Natural killer cell (primary cell): ENCODE results near the gene LACRT. TPM values are rescaled to one million over a fixed set of nuclear protein-coding genes. Genes with fewer than 3 reads are reported as not detected.

Experiments
- ATAC-seq, 3 donors: fragments of 150-1000 bp in 2 of 3; fragments of 200-7000 bp in 1 of 3; cut with Tn5 transposase; 1 replicate in 1 of 3; 2 replicates in 2 of 3; pipeline ENCODE4 v1.10.0; 2021; ENCODE audit warnings: mild to moderate bottlenecking in 2 of 3, moderate library complexity in 2 of 3
- DNase-seq, 2 donors: peaks; one replicate each; pipeline versions ENCODE4 v3.0.0 to v3.0.0-alpha.2; 2013 to 2021; ENCODE audit warnings: mixed read lengths in 1 of 2
- H3K27ac ChIP-seq: one replicate; pipeline ENCODE4 v1.5.1; 2013; ENCODE audit warnings: mild to moderate bottlenecking, low read length
- H3K27me3 ChIP-seq: one replicate; pipeline ENCODE4 v1.6.1; 2013; ENCODE audit warnings: low read length; ENCODE audit not compliant: control insufficient read depth, insufficient read depth
- H3K36me3 ChIP-seq: one replicate; pipeline ENCODE4 v1.6.1; 2013; ENCODE audit warnings: low read length; ENCODE audit not compliant: control insufficient read depth, insufficient read depth
- H3K4me1 ChIP-seq: one replicate; pipeline ENCODE4 v1.6.1; 2013; ENCODE audit warnings: low read length; ENCODE audit not compliant: control insufficient read depth, insufficient read depth
- H3K4me3 ChIP-seq: one replicate; pipeline ENCODE4 v1.5.1; 2013; ENCODE audit warnings: low read length
- H3K9me3 ChIP-seq: one replicate; pipeline ENCODE4 v1.6.1; 2013; ENCODE audit warnings: low read length; ENCODE audit not compliant: control insufficient read depth, insufficient read depth
- H3K27ac Mint-ChIP-seq, 2 donors: one replicate each; pipeline ENCODE4 v1.8.0; 2022; ENCODE audit warnings: mild to moderate bottlenecking in 2 of 2, mixed read lengths in 2 of 2, moderate library complexity in 1 of 2
- H3K27me3 Mint-ChIP-seq, 2 donors: one replicate each; pipeline ENCODE4 v1.8.0; 2022; ENCODE audit warnings: low read depth in 2 of 2, mixed read lengths in 2 of 2
- H3K36me3 Mint-ChIP-seq: one replicate; pipeline ENCODE4 v1.8.0; 2022; ENCODE audit warnings: mixed read lengths
- H3K4me1 Mint-ChIP-seq, 2 donors: one replicate each; pipeline ENCODE4 v1.8.0; 2022; ENCODE audit warnings: mixed read lengths in 2 of 2
- H3K4me3 Mint-ChIP-seq: one replicate; pipeline ENCODE4 v1.8.0; 2022; ENCODE audit warnings: mild to moderate bottlenecking, moderate library complexity, mixed read lengths
- H3K9me3 Mint-ChIP-seq, 2 donors: one replicate each; pipeline ENCODE4 v1.8.0; 2022; ENCODE audit warnings: mixed read lengths in 2 of 2
- CTCF ChIP-seq: fragments of 200-600 bp; IDR thresholded peaks from one replicate; pipeline ENCODE4 v1.8.0; 2022; ENCODE audit warnings: antibody characterized with exemption
- WGBS: methylation state at CpG from one replicate; pipeline ENCODE4 v1.1.7; 2013; ENCODE audit warnings: missing lambda C conversion rate; ENCODE audit not compliant: insufficient coverage; 5-methylcytosine and 5-hydroxymethylcytosine counted together
- intact Hi-C: fragments of 100-400 bp; cut with micrococcal nuclease; formaldehyde crosslinking; loops from one replicate; pipeline ENCODE4 v1.14.2; 2022
- total RNA-seq, 4 donors: library from RNA; stranded (reverse); fragments of 120-200 nt in 1 of 4; gene quantifications; one replicate each; pipeline versions ENCODE4 v1.2.3 to v1.2.4, GENCODE V29; 2013 to 2022

The LACRT gene
- total RNA-seq, 3 donors from 2014 or later (not counting 1 experiment from before 2014, with no cell fraction given), result not detected

- Mint-ChIP-seq H3K36me3 (no peaks in the 10 kb centered on the region), H3K27me3 (peaks cover 10 to 27% of the 10 kb centered on the region in 2 donors), H3K4me3 (no peak overlapping the region), H3K27ac (no peak overlapping the region), H3K4me1 (no peaks in the 10 kb centered on the region), H3K9me3 (no peaks in the 10 kb centered on the region)
- WGBS, result 73% methylated on average over 9 of the region's 9 CpGs
- no peaks in the 10 kb centered on the region for H3K36me3 ChIP-seq
- no peaks in the 10 kb centered on the region for H3K4me1 ChIP-seq
- no peak overlapping the region for H3K27ac ChIP-seq
- no peaks in the 10 kb centered on the region for H3K27me3 ChIP-seq
- intact Hi-C loops, result no loop called here
- TF ChIP-seq CTCF, result no peak
- H3K9me3 ChIP-seq, result no peaks in the 10 kb centered on the region
- ATAC-seq, result no peak
- H3K4me3 ChIP-seq, result no peak overlapping the region
- DNase-seq, result no peak
Measured at GRCh38 chr12:54653025-54653424, 18.3 kb upstream of the LACRT start.

- Mint-ChIP-seq H3K27me3 (peaks cover 26 to 48% of the 10 kb centered on the region in 2 donors), H3K4me3 (no peak overlapping the region), H3K27ac (no peak overlapping the region), H3K4me1 (no peaks in the 10 kb centered on the region), H3K36me3 (no peaks in the 10 kb centered on the region), H3K9me3 (no peaks in the 10 kb centered on the region)
- Histone ChIP-seq H3K4me1 (no peaks in the 10 kb centered on the region), H3K4me3 (no peak overlapping the region), H3K36me3 (no peaks in the 10 kb centered on the region), H3K9me3 (no peaks in the 10 kb centered on the region), H3K27ac (no peak overlapping the region), H3K27me3 (no peaks in the 10 kb centered on the region)
- ATAC-seq (no peak), DNase-seq (no peak)
- no peak for TF ChIP-seq CTCF
- 89% methylated on average over 5 of the region's 5 CpGs for WGBS
- intact Hi-C loops, result no loop called here
Measured at GRCh38 chr12:54650889-54651288, 16.2 kb upstream of the LACRT start.

GRCh38 chr12:54650409-54650808, 15.7 kb upstream of the LACRT start:
- DNase-seq (no peak), ATAC-seq (no peak)
- Histone ChIP-seq H3K36me3 (no peaks in the 10 kb centered on the region), H3K27me3 (no peaks in the 10 kb centered on the region), H3K4me1 (no peaks in the 10 kb centered on the region), H3K27ac (no peak overlapping the region), H3K4me3 (no peak overlapping the region), H3K9me3 (no peaks in the 10 kb centered on the region)
- intact Hi-C loops, result no loop called here
- no peak overlapping the region for H3K27ac Mint-ChIP-seq
- H3K27me3 Mint-ChIP-seq, result peaks cover 26 to 53% of the 10 kb centered on the region in 2 donors
- no peak for TF ChIP-seq CTCF
- H3K4me3 Mint-ChIP-seq, result no peak overlapping the region
- no peaks in the 10 kb centered on the region for H3K9me3 Mint-ChIP-seq
- WGBS, result 66% methylated on average over 4 of the region's 4 CpGs
- H3K36me3 Mint-ChIP-seq, result no peaks in the 10 kb centered on the region
- no peaks in the 10 kb centered on the region for H3K4me1 Mint-ChIP-seq

- no peaks in the 10 kb centered on the region for H3K4me1 ChIP-seq
- ATAC-seq, result no peak
- no peak for TF ChIP-seq CTCF
- Mint-ChIP-seq H3K4me1 (no peaks in the 10 kb centered on the region), H3K4me3 (no peak overlapping the region), H3K27ac (no peak overlapping the region), H3K9me3 (no peaks in the 10 kb centered on the region), H3K27me3 (peaks cover 30 to 53% of the 10 kb centered on the region in 2 donors), H3K36me3 (no peaks in the 10 kb centered on the region)
- no peaks in the 10 kb centered on the region for H3K9me3 ChIP-seq
- H3K36me3 ChIP-seq, result no peaks in the 10 kb centered on the region
- no peak overlapping the region for H3K27ac ChIP-seq
- no peak overlapping the region for H3K4me3 ChIP-seq
- no peak for DNase-seq
- intact Hi-C loops, result no loop called here
- WGBS, result 61% methylated on average over 1 of the region's 1 CpG
- H3K27me3 ChIP-seq, result no peaks in the 10 kb centered on the region
Measured at GRCh38 chr12:54649825-54650224, 15.1 kb upstream of the LACRT start.
